SK-N-SH (cell line): ENCODE measurements around the gene PKP1. TPM values are rescaled to one million over a fixed set of nuclear protein-coding genes. Genes with fewer than 3 reads are reported as not detected.

Experiments used
- CTCF ChIA-PET: fragments of 300-600, 350-600 bp; formaldehyde crosslinking; extraction: SDS; loops from one replicate; lab custom pipeline; 2021; lab: Yijun Ruan, JAX
- POLR2A ChIA-PET: fragments of 350-600 bp; sonication (Branson Sonifier 250); formaldehyde crosslinking; extraction: SDS; loops from one replicate; lab custom pipeline; 2020; ENCODE audit warnings: antibody characterized with exemption, inconsistent platforms; lab: Yijun Ruan, JAX
- DNase-seq: peaks from one replicate; pipeline ENCODE4 v3.0.0; 2012
- H2AFZ ChIP-seq: fragments of 200-600 bp; sonication (generic); 2 replicates; pipeline ENCODE4 v1.8.1; 2016; ENCODE audit warnings: antibody characterized with exemption, mild to moderate bottlenecking, low read depth
- H3F3A ChIP-seq: fragments of 200-600 bp; sonication (generic); replicated peaks from 2 replicates; pipeline ENCODE3; 2016; ENCODE audit warnings: antibody characterized with exemption, mild to moderate bottlenecking; ENCODE audit not compliant: insufficient read depth
- H3K27ac ChIP-seq, 2 experiments: fragments of 200-500 bp in 1 of 2; fragments of 200-600 bp in 1 of 2; sonication (Bioruptor generic) in 1 of 2; sonication (generic), shearing (Covaris generic) in 1 of 2; 2 replicates each; pipeline versions ENCODE4 v1.5.1 to v1.6.1; 2014 to 2016; ENCODE audit warnings: low read depth in 2 of 2, inconsistent platforms in 1 of 2, low read length in 1 of 2, mild to moderate bottlenecking in 1 of 2, mixed read lengths in 1 of 2
- H3K27me3 ChIP-seq: fragments of 200-600 bp; sonication (generic), shearing (Covaris generic); 2 replicates; pipeline ENCODE4 v1.6.1; 2016; ENCODE audit warnings: mixed run types; ENCODE audit not compliant: insufficient read depth
- H3K36me3 ChIP-seq, 2 experiments: fragments of 200-500 bp in 1 of 2; fragments of 200-600 bp in 1 of 2; sonication (Bioruptor generic) in 1 of 2; sonication (generic) in 1 of 2; replicated peaks in 1 of 2; 2 replicates each; pipeline versions ENCODE3 to v1.5.1; 2014 to 2016; ENCODE audit warnings: low read length in 1 of 2, mild to moderate bottlenecking in 1 of 2; ENCODE audit not compliant: insufficient read depth in 2 of 2, control insufficient read depth in 1 of 2
- H3K4me1 ChIP-seq, 2 experiments: fragments of 200-500 bp in 1 of 2; fragments of 200-600 bp in 1 of 2; sonication (Bioruptor generic) in 1 of 2; sonication (generic), shearing (Covaris generic) in 1 of 2; 2 replicates each; pipeline versions ENCODE4 v1.5.1 to v1.6.1; 2014 to 2016; ENCODE audit warnings: low read depth in 1 of 2, low read length in 1 of 2, mixed run types in 1 of 2; ENCODE audit not compliant: insufficient read depth in 2 of 2, control insufficient read depth in 1 of 2
- H3K4me2 ChIP-seq: fragments of 200-600 bp; sonication (generic), shearing (Covaris generic); 2 replicates; pipeline ENCODE4 v1.6.1; 2017; ENCODE audit warnings: mixed run types
- H3K4me3 ChIP-seq, 2 experiments: fragments of 200-500 bp in 1 of 2; fragments of 200-600 bp in 1 of 2; sonication (Bioruptor generic) in 1 of 2; sonication (generic), shearing (Covaris generic) in 1 of 2; 2 replicates each; pipeline versions ENCODE4 v1.5.1 to v1.8.1; 2014 to 2016; ENCODE audit warnings: low read depth in 2 of 2, inconsistent platforms in 1 of 2, low read length in 1 of 2, mild to moderate bottlenecking in 1 of 2, mixed read lengths in 1 of 2, moderate library complexity in 1 of 2
- H3K79me2 ChIP-seq: fragments of 200-600 bp; sonication (generic); 2 replicates; pipeline ENCODE4 v1.8.1; 2017; ENCODE audit warnings: mild to moderate bottlenecking; ENCODE audit not compliant: insufficient read depth
- H3K9ac ChIP-seq: fragments of 200-600 bp; sonication (generic); 2 replicates; pipeline ENCODE4 v1.6.1; 2017; ENCODE audit warnings: mixed run types
- H3K9me2 ChIP-seq: fragments of 200-600 bp; sonication (generic); 2 replicates; pipeline ENCODE4 v1.6.1; 2017; ENCODE audit warnings: mixed run types
- H3K9me3 ChIP-seq: fragments of 200-600 bp; sonication (generic); 2 replicates; pipeline ENCODE4 v1.6.1; 2017; ENCODE audit warnings: mixed run types, mild to moderate bottlenecking, moderate library complexity
- H4K20me1 ChIP-seq: fragments of 200-600 bp; sonication (generic); 2 replicates; pipeline ENCODE4 v1.6.1; 2017; ENCODE audit warnings: mild to moderate bottlenecking, mixed run types; ENCODE audit not compliant: insufficient read depth
- ELF1 ChIP-seq: IDR thresholded peaks from 2 replicates; pipeline ENCODE4 v1.4.0; 2012
- EZH2phosphoT487 ChIP-seq: fragments of 200-600 bp; sonication (generic); IDR thresholded peaks from 2 replicates; pipeline ENCODE4 v1.6.1; 2017; ENCODE audit warnings: low read depth, mixed run types, mild to moderate bottlenecking, antibody characterized with exemption, moderate library complexity, borderline replicate concordance
- FOSL2 ChIP-seq: IDR thresholded peaks from 2 replicates; pipeline ENCODE4 v1.4.0; 2012; ENCODE audit warnings: low read depth, mild to moderate bottlenecking, moderate library complexity, borderline replicate concordance
- FOXJ3 ChIP-seq: sonication (generic); formaldehyde crosslinking; IDR thresholded peaks from 2 replicates; pipeline ENCODE4 v1.5.1; 2020; ENCODE audit warnings: mild to moderate bottlenecking, missing genetic modification reagents
- GABPA ChIP-seq: IDR thresholded peaks from 2 replicates; pipeline ENCODE4 v1.4.0; 2012; ENCODE audit warnings: low read depth, mild to moderate bottlenecking
- IRF3 ChIP-seq: fragments of 150-350 bp; IDR thresholded peaks from 2 replicates; pipeline ENCODE4 v1.6.1; 2016; ENCODE audit warnings: mild to moderate bottlenecking, low read depth, low read length
- JUND ChIP-seq: IDR thresholded peaks from 2 replicates; pipeline ENCODE4 v1.4.0; 2012
- MEF2A ChIP-seq: IDR thresholded peaks from 2 replicates; pipeline ENCODE4 v1.4.0; 2012; ENCODE audit warnings: low read depth, borderline replicate concordance
- MXI1 ChIP-seq: IDR thresholded peaks from 2 replicates; pipeline ENCODE4 v1.6.1; 2012; ENCODE audit warnings: mild to moderate bottlenecking, low read depth, low read length, improper control_type of control experiment
- NRF1 ChIP-seq: IDR thresholded peaks from 2 replicates; pipeline ENCODE4 v1.6.1; 2012; ENCODE audit warnings: low read depth, mild to moderate bottlenecking, low read length
- POLR2AphosphoS5 ChIP-seq: IDR thresholded peaks from 2 replicates; pipeline ENCODE4 v1.6.1; 2012; ENCODE audit warnings: low read depth, low read length
- REST ChIP-seq: IDR thresholded peaks from 2 replicates; pipeline ENCODE4 v1.6.1; 2012; ENCODE audit warnings: mild to moderate bottlenecking, low read depth, low read length, moderate library complexity
- RFX5 ChIP-seq: IDR thresholded peaks from 2 replicates; pipeline ENCODE4 v1.6.1; 2012; ENCODE audit warnings: mild to moderate bottlenecking, improper control_type of control experiment, low read length
- RXRA ChIP-seq: IDR thresholded peaks from 2 replicates; pipeline ENCODE4 v1.4.0; 2012; ENCODE audit warnings: low read depth, mild to moderate bottlenecking, borderline replicate concordance
- USF1 ChIP-seq: IDR thresholded peaks from 2 replicates; pipeline ENCODE4 v1.4.0; 2012; ENCODE audit warnings: low read depth, borderline replicate concordance
- YY1 ChIP-seq: IDR thresholded peaks from 2 replicates; pipeline ENCODE4 v1.4.0; 2012; ENCODE audit warnings: low read depth, mild to moderate bottlenecking
- WGBS: methylation state at CpG from one replicate; pipeline ENCODE4 v1.1.6; 2017; ENCODE audit warnings: low lambda C conversion rate; 5-methylcytosine and 5-hydroxymethylcytosine counted together
- polyA plus RNA-seq, 3 experiments: library from polyadenylated mRNA; depleted of rRNA; stranded (reverse); fragments of >200 nt; gene quantifications; 2 replicates each; pipeline ENCODE4 v1.2.3, GENCODE V29; 2012
- TF ChIP-seq, protein P1 (sequence below): IDR thresholded peaks from 2 replicates; pipeline ENCODE4; 2012
- TF ChIP-seq, protein P2 (sequence below): fragments of 200-600 bp; sonication (generic); IDR thresholded peaks from 2 replicates; pipeline ENCODE4 v1.6.1; 2017; ENCODE audit warnings: antibody characterized with exemption, mild to moderate bottlenecking, moderate library complexity

The PKP1 gene
- polyA plus RNA-seq, 1 of the 3 experiments (the other 2 are of a cell fraction) = not detected

GRCh38 chr1:201296352-201296751, 13.0 kb downstream of the PKP1 start:
- Histone ChIP-seq H3K9me2 (no peaks in the 10 kb centered on the region), H3K27ac (peak overlapping the region in 1 of 2 experiments; percentile 71; a peak in 2 of 4 replicates), H3K9me3 (no peaks in the 10 kb centered on the region), H3K9ac (peak overlapping the region; percentile 12), H2AFZ (peak overlapping the region; percentile 69), H3K4me2 (peak overlapping the region; percentile 72), H4K20me1 (no peaks in the 10 kb centered on the region), H3K79me2 (no peaks in the 10 kb centered on the region), H3K4me1 (peaks cover 3 to 54% of the 10 kb centered on the region in 2 experiments; a peak in 3 of 4 replicates), H3F3A (peaks cover 5% of the 10 kb centered on the region), H3K4me3 (no peak overlapping the region), H3K36me3 (no peaks in the 10 kb centered on the region), H3K27me3 (no peaks in the 10 kb centered on the region)
- ChIA-PET POLR2A (no interaction called here), CTCF (interaction anchor here (1.6 kb wide), 1 partner anchor 42 kb away, joined by 5 read pairs; no protein-coding TSS in a partner anchor)
- TF ChIP-seq POLR2AphosphoS5 (no peak), YY1 (no peak), FOSL2 (no peak), MEF2A (no peak), JUND (no peak), RFX5 (no peak), FOXJ3 (CRISPR knock-in tag) (no peak)
- no peak for DNase-seq
- WGBS = 70% methylated on average over 4 of the region's 4 CpGs

- no peak overlapping the region for H2AFZ ChIP-seq
- H3K79me2 ChIP-seq = no peaks in the 10 kb centered on the region
- DNase-seq = no peak
- peaks cover 5% of the 10 kb centered on the region for H3F3A ChIP-seq
- H3K27me3 ChIP-seq = no peaks in the 10 kb centered on the region
- ChIA-PET POLR2A (no interaction called here), CTCF (interaction anchor here (1.2 to 3.0 kb wide), 2 partner anchors 10 to 110 kb away, joined by 4 to 17 read pairs; no protein-coding TSS in a partner anchor)
- H3K9me3 ChIP-seq = no peaks in the 10 kb centered on the region
- H3K36me3 ChIP-seq = no peaks in the 10 kb centered on the region
- no peak overlapping the region for H3K4me2 ChIP-seq
- no peak overlapping the region for H3K4me3 ChIP-seq
- WGBS = 92% methylated on average over 6 of the region's 7 CpGs
- peaks cover 3 to 54% of the 10 kb centered on the region in 2 experiments; a peak in 3 of 4 replicates for H3K4me1 ChIP-seq
- H3K9ac ChIP-seq = no peak overlapping the region
- no peaks in the 10 kb centered on the region for H4K20me1 ChIP-seq
- H3K9me2 ChIP-seq = no peaks in the 10 kb centered on the region
- H3K27ac ChIP-seq = no peak overlapping the region
- TF ChIP-seq MXI1 = no peak
- no peak for TF ChIP-seq REST
- TF ChIP-seq MEF2A = no peak
- TF ChIP-seq ELF1 = no peak
- no peak for TF ChIP-seq USF1
- TF ChIP-seq IRF3 = no peak
- no peak for TF ChIP-seq RXRA
- TF ChIP-seq, protein P1, sequence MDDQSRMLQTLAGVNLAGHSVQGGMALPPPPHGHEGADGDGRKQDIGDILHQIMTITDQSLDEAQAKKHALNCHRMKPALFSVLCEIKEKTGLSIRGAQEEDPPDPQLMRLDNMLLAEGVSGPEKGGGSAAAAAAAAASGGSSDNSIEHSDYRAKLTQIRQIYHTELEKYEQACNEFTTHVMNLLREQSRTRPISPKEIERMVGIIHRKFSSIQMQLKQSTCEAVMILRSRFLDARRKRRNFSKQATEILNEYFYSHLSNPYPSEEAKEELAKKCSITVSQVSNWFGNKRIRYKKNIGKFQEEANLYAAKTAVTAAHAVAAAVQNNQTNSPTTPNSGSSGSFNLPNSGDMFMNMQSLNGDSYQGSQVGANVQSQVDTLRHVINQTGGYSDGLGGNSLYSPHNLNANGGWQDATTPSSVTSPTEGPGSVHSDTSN = no peak
- TF ChIP-seq FOXJ3 (CRISPR knock-in tag) = no peak
- TF ChIP-seq GABPA = no peak
- TF ChIP-seq NRF1 = no peak
- TF ChIP-seq, protein P2, sequence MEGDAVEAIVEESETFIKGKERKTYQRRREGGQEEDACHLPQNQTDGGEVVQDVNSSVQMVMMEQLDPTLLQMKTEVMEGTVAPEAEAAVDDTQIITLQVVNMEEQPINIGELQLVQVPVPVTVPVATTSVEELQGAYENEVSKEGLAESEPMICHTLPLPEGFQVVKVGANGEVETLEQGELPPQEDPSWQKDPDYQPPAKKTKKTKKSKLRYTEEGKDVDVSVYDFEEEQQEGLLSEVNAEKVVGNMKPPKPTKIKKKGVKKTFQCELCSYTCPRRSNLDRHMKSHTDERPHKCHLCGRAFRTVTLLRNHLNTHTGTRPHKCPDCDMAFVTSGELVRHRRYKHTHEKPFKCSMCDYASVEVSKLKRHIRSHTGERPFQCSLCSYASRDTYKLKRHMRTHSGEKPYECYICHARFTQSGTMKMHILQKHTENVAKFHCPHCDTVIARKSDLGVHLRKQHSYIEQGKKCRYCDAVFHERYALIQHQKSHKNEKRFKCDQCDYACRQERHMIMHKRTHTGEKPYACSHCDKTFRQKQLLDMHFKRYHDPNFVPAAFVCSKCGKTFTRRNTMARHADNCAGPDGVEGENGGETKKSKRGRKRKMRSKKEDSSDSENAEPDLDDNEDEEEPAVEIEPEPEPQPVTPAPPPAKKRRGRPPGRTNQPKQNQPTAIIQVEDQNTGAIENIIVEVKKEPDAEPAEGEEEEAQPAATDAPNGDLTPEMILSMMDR = no peak
- TF ChIP-seq EZH2phosphoT487 = no peak
Observed at GRCh38 chr1:201298396-201299381, 15.4 kb downstream of the PKP1 start.
